ENCODE measurements around the gene RDH14.

RDH14 gene

DNA sequence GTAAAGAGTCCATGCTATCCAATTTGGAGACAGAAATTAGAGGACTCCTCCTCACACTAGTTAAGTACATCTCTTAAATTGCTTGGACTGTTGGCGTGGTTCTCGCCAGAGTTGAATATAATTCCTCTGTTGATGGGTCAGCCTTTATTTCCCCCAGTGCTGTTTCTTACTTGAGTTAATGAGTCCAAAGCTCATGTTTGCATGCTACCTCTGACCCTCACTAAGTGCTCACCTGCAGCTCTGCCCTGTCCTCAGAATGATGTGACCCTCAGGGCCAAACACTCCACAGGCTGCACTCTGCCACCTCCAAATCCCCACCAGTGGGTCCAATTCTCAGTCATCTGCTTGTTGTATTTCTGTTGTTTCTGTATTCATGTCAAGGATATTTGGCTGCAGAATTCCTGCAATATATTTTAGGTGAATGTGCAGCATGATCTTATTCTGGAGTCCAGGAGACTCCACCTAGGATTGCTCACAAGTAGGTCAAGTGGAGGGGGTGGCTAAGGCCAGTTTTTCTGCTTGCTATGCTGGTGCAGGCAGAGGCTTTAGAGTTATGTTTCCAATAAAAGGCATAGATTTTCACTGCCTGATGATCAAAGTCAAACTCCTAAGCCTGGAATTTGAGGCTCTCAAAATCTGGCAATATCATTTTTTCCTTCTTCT lies 37.8 kb downstream of the RDH14 start:
- DNase-seq (ENCODE audit: low read depth in 2 of 2): no peak

DNA sequence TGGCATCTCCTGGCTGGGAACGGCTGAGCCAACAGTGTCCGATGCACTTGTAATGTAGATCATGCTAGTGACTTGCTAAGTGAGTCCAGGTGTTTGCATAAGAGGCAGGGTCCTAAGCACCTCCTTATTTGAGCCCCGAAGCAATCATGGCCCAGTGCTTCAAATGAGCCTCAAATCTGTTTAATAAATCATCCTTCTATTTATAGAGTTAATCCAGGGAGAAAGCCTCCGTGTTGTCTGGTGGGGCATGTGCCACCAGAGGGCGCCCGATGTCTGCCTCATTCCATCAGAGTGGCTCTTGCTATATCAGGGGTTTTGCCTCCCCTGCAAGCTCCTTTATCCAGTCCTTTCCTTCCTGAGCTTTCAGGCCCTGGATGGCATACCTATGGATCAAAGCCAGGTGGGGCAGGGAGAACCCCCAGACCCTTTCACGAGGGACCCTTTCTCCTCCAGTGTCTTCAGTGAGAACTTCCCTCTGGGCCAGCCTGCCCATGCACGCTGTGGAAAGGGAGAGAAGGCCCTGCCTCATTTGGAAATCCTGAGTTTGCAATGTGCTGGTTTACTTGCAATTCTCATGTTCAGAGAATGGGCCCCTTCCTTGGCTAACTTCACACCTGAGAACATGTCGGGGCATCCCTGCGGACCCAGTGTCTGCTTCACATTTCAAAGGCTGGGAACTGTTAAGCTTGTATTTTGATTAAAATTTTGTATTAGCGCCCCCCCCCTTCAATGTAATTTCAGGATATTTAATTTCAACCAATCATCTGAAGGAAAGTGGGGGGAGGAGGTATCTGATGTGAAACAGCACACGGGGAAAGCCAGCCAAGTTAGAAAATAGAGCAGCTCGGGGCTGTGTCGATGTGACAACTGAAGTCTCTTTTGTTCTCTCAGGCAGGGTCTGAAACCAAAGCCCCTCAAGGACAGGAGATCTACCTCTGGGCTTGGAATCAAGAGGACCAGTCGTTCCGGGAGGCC lies 39.7 kb downstream of the RDH14 start:
- DNase-seq (ENCODE audit: low read depth in 2 of 2): peak; percentile 49 to 60

DNA sequence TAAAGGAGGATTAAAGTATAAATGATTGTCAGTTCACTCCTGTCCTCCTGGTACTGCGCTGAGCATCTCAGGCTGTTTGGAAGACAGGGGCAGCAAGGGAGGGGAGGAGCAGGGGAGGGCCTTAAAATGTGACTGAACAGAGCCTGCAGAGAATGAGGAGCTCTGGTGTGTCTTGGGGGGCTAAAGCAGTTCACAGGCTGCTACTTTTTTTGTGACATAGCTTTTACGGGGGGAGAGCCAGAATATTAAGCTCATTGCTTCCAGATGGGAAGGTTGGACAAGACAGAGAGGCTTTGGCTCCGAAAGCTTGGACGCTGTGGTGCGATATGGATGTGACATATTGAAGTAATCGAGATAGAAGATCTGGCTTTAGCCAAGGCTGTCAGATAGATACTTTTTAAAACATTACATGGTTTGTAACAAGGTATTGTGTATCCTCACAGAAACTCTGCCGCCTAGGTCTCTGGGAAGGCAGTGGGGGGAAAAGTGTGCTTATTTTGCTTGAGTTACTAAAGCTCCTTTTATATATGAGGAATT lies 40.5 kb downstream of the RDH14 start:
- no peak for DNase-seq (ENCODE audit: low read depth in 2 of 2)

DNA sequence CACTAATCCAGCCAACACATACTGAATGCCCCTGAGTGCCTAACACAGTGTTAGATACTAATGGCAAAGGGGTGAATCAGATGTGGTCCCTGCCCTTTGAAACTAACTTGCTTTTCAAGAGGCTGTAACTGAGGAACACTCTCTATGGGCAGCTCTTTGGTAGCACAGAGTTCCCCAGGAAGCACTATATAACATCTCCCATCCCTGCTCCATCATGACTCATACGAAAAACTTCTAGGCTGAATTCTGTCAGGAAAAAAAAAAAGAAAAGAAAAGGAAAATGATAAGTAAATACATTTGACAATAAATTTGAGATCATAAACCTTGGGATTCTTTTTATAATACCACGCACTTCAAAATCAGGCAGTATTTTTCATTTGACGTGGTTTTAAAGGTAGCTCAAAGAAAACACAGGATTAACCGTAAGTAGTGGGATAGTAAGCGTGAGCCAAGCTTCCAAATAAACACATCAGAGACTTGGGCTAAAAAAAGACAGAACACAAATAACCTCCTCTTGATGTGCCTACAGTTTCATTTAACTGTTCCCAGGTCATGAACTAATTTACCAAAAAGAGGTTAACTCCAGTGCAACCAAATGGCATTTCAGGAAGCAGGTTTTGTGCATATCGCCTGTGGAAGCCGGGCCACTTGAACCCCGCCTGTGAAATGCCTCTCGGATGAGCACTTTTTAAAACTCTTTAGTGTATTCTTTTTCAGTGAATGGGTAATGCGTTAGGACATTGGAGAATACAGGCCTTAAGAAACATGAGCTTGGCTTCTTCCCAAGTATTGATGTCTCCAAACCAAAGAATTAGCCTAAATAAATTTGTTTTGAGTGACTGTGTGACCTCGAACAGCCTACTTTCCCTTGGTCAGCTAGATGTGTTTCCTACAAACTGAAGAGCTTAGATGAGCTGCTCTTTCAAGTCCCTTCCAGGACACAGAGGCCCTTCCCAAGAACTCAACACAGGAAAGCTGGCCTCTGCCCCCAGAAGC lies 42.0 kb downstream of the RDH14 start:
- DNase-seq (ENCODE audit: low read depth in 2 of 2): peak in 1 of 2 experiments; percentile 28

DNA sequence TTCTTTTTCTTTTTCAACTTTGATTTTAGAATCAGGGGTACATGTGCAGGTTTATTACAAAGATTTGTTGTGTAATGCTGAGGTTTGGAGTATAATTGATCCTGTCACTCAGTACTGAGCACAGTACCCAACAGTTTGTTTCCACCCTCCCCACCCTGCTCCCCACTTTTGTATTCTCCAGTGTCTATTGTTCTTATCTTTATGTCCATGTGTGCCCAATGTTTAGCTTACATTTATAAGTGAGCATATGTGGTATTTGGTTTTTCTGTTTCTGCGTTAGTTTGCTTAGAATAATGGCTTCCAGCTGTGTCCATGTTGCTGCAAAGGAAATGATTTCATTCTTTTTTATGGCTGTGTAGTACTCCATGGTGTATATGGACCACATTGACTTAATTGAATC lies 43.1 kb downstream of the RDH14 start:
- no peak for DNase-seq (ENCODE audit: low read depth in 2 of 2)

DNA sequence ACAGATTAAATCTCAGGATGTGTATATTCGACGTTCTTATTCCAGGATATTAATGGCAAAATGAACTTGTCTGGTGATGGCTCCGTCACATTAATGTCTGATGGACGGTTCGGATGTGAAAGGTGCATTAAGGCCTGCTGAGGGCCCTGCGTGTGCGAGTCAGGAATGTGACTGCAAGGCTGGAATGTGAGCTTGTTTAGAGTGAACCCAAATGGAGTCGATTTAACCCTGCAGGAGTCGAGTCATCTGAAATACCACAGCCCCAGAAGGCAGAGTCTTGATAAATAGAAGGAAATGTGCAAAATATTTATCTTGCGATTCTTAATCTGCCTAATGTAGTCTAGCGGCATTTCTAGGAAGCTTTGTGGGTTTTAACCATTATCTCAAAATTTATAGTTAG lies 44.3 kb downstream of the RDH14 start:
- peak; percentile 62 to 65 for DNase-seq (ENCODE audit: low read depth in 2 of 2)

DNA sequence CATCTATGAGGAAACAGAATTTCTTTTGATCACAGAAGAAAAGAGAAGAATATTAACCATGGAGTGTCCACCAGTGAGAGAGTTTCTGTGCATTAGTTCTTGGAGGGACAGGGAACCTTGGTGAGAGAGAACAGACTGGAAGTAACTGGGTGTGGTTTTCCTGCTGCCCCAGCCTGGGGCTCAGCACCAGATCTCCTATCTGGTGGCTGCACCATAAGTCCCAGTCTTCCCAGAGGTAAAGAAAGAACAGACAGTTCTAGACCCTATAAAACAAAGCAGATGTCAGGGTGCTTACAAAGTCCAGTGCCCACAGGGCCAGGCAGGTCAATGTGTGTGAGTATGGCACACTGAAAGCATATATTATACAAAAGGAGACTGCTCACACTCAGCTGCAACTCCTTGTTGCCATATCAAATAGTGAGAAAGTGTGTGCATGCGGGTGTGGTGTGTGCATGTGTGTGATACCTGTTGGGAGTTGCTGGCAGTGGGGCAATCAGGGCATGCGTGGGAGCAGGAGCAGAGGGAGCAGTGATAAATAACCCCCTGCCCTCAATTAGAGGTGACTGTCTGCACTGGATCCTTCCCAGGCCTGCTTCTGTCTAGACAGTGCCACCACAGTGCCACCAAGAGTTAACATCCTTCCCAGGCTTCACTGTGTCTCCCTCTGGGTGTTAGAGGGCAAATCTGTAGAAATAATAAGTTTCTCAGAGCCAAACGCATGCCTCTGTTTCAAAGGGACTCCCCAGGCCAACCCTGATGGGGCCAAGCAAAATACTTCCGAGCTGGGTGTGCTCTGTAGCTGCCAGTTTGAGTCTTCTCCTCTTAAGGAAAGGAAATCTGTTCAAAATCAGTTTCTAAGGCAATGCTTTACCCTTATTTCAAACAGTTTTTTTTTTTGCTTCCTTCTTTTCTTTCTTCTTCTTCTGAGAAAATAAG lies 45.7 kb downstream of the RDH14 start:
- DNase-seq (ENCODE audit: low read depth in 2 of 2): no peak

DNA sequence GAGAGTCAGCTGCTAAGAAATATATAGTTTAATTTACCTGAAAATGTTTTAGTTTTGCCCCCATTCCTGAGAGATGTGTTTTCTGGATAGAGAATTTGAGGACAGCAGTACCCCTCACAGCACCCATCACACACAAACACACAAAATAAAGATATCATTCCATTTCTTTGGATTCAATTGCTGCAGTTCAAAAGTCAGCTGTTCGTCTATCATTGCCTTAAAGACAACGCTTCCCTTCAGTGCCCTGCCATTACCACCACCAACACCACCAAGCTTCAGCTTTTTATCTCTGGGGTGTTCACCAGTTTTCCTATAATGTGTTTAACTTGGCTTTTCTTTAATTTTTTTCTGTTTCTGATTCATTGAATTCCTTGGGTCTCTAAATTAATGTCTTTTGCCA lies 49.7 kb downstream of the RDH14 start:
- DNase-seq (ENCODE audit: low read depth in 2 of 2): no peak

DNA sequence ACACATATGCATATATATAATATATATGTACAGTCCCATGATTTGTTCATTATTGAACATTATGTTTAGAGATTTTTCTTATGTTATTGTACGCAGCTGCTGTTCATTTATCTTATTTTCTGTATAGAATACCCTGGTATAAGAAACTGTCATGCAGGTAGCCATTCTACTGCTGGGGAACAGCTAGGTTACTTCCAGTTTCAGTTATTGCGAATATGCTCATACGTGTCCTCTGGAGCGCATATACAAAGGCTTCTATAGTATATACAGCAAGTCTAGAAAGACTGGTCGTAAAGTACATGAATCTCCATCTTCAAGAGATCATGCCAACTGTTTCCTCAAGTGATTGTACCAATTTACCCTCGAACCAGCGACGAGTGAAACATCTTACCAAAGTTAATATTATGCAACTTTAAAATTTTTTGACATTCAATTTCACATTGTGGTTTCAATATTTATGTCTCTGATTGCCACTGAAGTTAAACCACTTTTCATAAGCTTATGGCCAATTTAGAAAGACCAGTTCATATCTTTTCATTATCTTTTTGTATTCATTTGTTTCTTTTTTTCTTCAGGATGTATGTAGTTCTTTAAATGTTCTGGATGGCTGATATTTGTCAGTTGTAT lies 53.5 kb downstream of the RDH14 start:
- DNase-seq (ENCODE audit: low read depth in 2 of 2): no peak

DNA sequence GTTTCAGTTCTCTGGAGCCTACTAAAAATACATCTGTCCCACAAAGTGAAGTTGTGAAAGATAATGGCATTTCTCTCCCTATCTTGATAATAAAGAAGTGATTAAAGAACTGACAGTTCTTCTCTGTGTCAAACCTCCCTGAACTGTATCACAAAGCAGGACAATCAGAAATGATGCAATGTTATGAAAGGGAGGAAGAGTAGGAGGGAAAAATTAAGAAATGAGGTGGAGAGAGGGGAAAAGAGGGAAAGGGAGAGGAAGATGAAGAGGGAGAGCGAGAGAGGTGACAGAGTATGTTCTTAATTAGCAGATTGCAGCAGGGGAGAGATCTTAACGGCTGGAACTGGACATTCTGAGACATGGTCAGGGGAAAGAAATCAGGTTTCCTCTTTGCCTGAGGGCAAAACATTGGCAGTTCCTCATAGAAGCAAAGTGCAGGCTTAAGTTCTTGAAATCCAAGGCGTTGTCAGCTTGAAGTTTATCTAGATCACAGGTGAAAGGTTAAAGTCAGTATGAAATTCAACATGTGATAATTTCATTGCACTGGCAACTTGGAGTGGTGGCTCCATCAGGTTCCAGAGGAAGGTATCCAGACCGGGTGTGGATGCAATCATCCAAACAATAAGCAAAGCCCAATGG lies 54.6 kb downstream of the RDH14 start:
- no peak for DNase-seq (ENCODE audit: low read depth in 2 of 2)
